Measurements from ENCODE around the gene IMPDH1. TPM values are rescaled to one million over a fixed set of nuclear protein-coding genes. Genes with fewer than 3 reads are reported as not detected.

Gene IMPDH1
- total and polyA plus RNA-seq, 4 donors: 2.4 to 11.1 (median 5.2) TPM

GRCh38 chr7:128415217-128415785 lies 5.5 kb upstream of the IMPDH1 start:
- TF ChIP-seq HNF4A (conservative IDR thresholded peaks at IDR 0.05) (no peak), TAF1 (conservative IDR thresholded peaks at IDR 0.05) (no peak), REST (IDR thresholded peaks at IDR 0.05) (no peak), RAD21 (IDR thresholded peaks at IDR 0.05) (no peak), FOXA1 (IDR thresholded peaks at IDR 0.05) (no peak)
- Histone ChIP-seq H3K27ac (ENCODE audit: low read depth in 1 of 2, low read length in 2 of 2) (no peak overlapping the region), H3K9me3 (ENCODE audit: control insufficient read depth in 4 of 4, low read length in 3 of 4) (no peaks in the 10 kb centered on the region), H3K27me3 (ENCODE audit: control insufficient read depth in 4 of 4, insufficient read depth in 4 of 4, low read length in 3 of 4) (no peaks in the 10 kb centered on the region), H3K4me1 (ENCODE audit: control insufficient read depth in 4 of 4, insufficient read depth in 4 of 4, low read length in 3 of 4) (peaks cover 0 to 2% (median under 1%) of the 10 kb centered on the region in 4 donors), H3K4me3 (ENCODE audit: low read depth in 1 of 3, low read length in 3 of 3) (no peak overlapping the region), H3K36me3 (ENCODE audit: control insufficient read depth in 4 of 4, insufficient read depth in 3 of 4, low read depth in 1 of 4, low read length in 3 of 4) (no peaks in the 10 kb centered on the region), H3K9ac (ENCODE audit: low read depth in 1 of 2, low read length in 2 of 2) (no peak overlapping the region)
- 84% methylated on average over 4 of the region's 4 CpGs for whole genome bisulfite sequencing
- DNase-seq (ENCODE audit: low spot score): no peak

- Histone ChIP-seq H3K36me3 (ENCODE audit: control insufficient read depth in 4 of 4, insufficient read depth in 3 of 4, low read depth in 1 of 4, low read length in 3 of 4) (no peaks in the 10 kb centered on the region), H3K9ac (ENCODE audit: low read depth in 1 of 2, low read length in 2 of 2) (no peak overlapping the region), H3K9me3 (ENCODE audit: control insufficient read depth in 4 of 4, low read length in 3 of 4) (no peaks in the 10 kb centered on the region), H3K27me3 (ENCODE audit: control insufficient read depth in 4 of 4, insufficient read depth in 4 of 4, low read length in 3 of 4) (no peaks in the 10 kb centered on the region), H3K4me1 (ENCODE audit: control insufficient read depth in 4 of 4, insufficient read depth in 4 of 4, low read length in 3 of 4) (peaks cover 0 to 18% (median 7%) of the 10 kb centered on the region in 4 donors), H3K4me3 (ENCODE audit: low read depth in 1 of 3, low read length in 3 of 3) (peak overlapping the region in 2 of 3 donors; percentile 3 to 67), H3K27ac (ENCODE audit: low read depth in 1 of 2, low read length in 2 of 2) (peak overlapping the region; percentile 63 to 66)
- no peak for DNase-seq (ENCODE audit: low spot score)
- 6% methylated on average over 6 of the region's 6 CpGs for WGBS
- no peak for TF ChIP-seq RXRA (IDR thresholded peaks at IDR 0.05)
- TF ChIP-seq YY1 (IDR thresholded peaks at IDR 0.05): no peak
- TF ChIP-seq NR2F2 (IDR thresholded peaks at IDR 0.05): no peak
- TF ChIP-seq MAX (IDR thresholded peaks at IDR 0.05): no peak
- TF ChIP-seq FOXA2 (IDR thresholded peaks at IDR 0.05): no peak
- TF ChIP-seq ZBTB33 (IDR thresholded peaks at IDR 0.05): no peak
- TF ChIP-seq RAD21 (IDR thresholded peaks at IDR 0.05): no peak
- TF ChIP-seq SP1 (IDR thresholded peaks at IDR 0.05): no peak
- TF ChIP-seq REST (IDR thresholded peaks at IDR 0.05): no peak
- TF ChIP-seq EGR1 (IDR thresholded peaks at IDR 0.05; ENCODE audit: low read depth in 2 of 2): no peak
- TF ChIP-seq ATF3 (IDR thresholded peaks at IDR 0.05): no peak
- TF ChIP-seq CTCF (IDR thresholded peaks at IDR 0.05; ENCODE audit: low read depth, low read length, missing input control): no peak
Measured at GRCh38 chr7:128410451-128410753, 620 bp upstream of the IMPDH1 start.
